GF-D8 (cell line): ENCODE measurements around the gene GPR15LG.
"Not testable (repeated sequence)": the region's sequence is repeated elsewhere in the genome, so short reads cannot be mapped to it uniquely, and the experiment has no call there.

Experiments used
- DNase-seq: peaks from one replicate; lab custom pipeline; 2025; lab: John Stamatoyannopoulos, UW

Gene GPR15LG

GRCh38 chr10:84173501-84173929 is at the start of gene GPR15LG:
Gene GPR15LG (plus strand): TSS chr10:84173801. CDS start chr10:84173852, 51 bp downstream.
- no peak for DNase-seq

- not testable (repeated sequence) for DNase-seq
Measured at GRCh38 chr10:84125910-84126784, 47.5 kb upstream of the GPR15LG start.

GRCh38 chr10:84126785-84127167 is 46.8 kb upstream of the GPR15LG start:
- DNase-seq = no peak

GRCh38 chr10:84135836-84136235 is 37.8 kb upstream of the GPR15LG start:
- no peak for DNase-seq

- DNase-seq = no peak
Measured at GRCh38 chr10:84137811-84138210, 35.8 kb upstream of the GPR15LG start.

GRCh38 chr10:84138478-84139125 is 35.0 kb upstream of the GPR15LG start:
- DNase-seq = no peak

- peak; percentile 92 for DNase-seq
Measured at GRCh38 chr10:84139126-84140035, 34.2 kb upstream of the GPR15LG start, which contains the start of gene GHITM. Gene GHITM (plus strand): TSS chr10:84139509. CDS start chr10:84141501, 1,992 bp downstream.

- DNase-seq = no peak
Measured at GRCh38 chr10:84140036-84140379, 33.6 kb upstream of the GPR15LG start.

- no peak for DNase-seq
Measured at GRCh38 chr10:84147347-84147746, 26.3 kb upstream of the GPR15LG start.

- DNase-seq = peak; percentile 10
Measured at GRCh38 chr10:84148006-84148597, 25.5 kb upstream of the GPR15LG start.

- no peak for DNase-seq
Measured at GRCh38 chr10:84149854-84150253, 23.7 kb upstream of the GPR15LG start.

- no peak for DNase-seq
Measured at GRCh38 chr10:84152769-84153168, 20.8 kb upstream of the GPR15LG start.

- DNase-seq = no peak
Measured at GRCh38 chr10:84155521-84155920, 18.1 kb upstream of the GPR15LG start.

GRCh38 chr10:84156009-84156408 is 17.6 kb upstream of the GPR15LG start:
- DNase-seq = no peak

- DNase-seq = peak; percentile 84
Measured at GRCh38 chr10:84156768-84157167, 16.8 kb upstream of the GPR15LG start.

- no peak for DNase-seq
Measured at GRCh38 chr10:84158061-84158460, 15.5 kb upstream of the GPR15LG start.

GRCh38 chr10:84158550-84158949 is 15.1 kb upstream of the GPR15LG start:
- DNase-seq = peak; percentile 55

GRCh38 chr10:84159076-84159685 is 14.4 kb upstream of the GPR15LG start:
- no peak for DNase-seq

- no peak for DNase-seq
Measured at GRCh38 chr10:84160663-84161362, 12.8 kb upstream of the GPR15LG start.

GRCh38 chr10:84163996-84164395 is 9.6 kb upstream of the GPR15LG start:
- no peak for DNase-seq

GRCh38 chr10:84164442-84164841 is 9.2 kb upstream of the GPR15LG start:
- no peak for DNase-seq
